Measurements from ENCODE around the gene DIP2C. TPM values are rescaled to one million over a fixed set of nuclear protein-coding genes. Genes with fewer than 3 reads are reported as not detected.
A peak's percentile ranks its signal among the peaks of the same experiment; 100 is the strongest.
"Not testable (repeated sequence)": the region's sequence is repeated elsewhere in the genome, so short reads cannot be mapped to it uniquely, and the experiment has no call there.

Gene DIP2C
- total RNA-seq, 1 experiment from 2014 or later = 1.6 TPM

- DNase-seq (ENCODE audit: low spot score) = peak; percentile 91
Measured at GRCh38 chr10:329361-330099, 359.9 kb downstream of the DIP2C start.

- no peak for DNase-seq (ENCODE audit: low spot score)
Measured at GRCh38 chr10:327889-328852, 361.3 kb downstream of the DIP2C start.

GRCh38 chr10:326894-327635, 362.4 kb downstream of the DIP2C start:
- no peak for DNase-seq (ENCODE audit: low spot score)

- DNase-seq (ENCODE audit: low spot score) = no peak
Measured at GRCh38 chr10:326350-326749, 363.1 kb downstream of the DIP2C start.

- no peak for DNase-seq (ENCODE audit: low spot score)
Measured at GRCh38 chr10:325282-325681, 364.2 kb downstream of the DIP2C start.

GRCh38 chr10:324593-324992, 364.9 kb downstream of the DIP2C start:
- DNase-seq (ENCODE audit: low spot score) = no peak

GRCh38 chr10:323651-324293, 365.7 kb downstream of the DIP2C start:
- DNase-seq (ENCODE audit: low spot score) = peak; percentile 82

GRCh38 chr10:323046-323445, 366.4 kb downstream of the DIP2C start:
- DNase-seq (ENCODE audit: low spot score) = not testable (repeated sequence)

GRCh38 chr10:320771-321170, 368.7 kb downstream of the DIP2C start:
- no peak for DNase-seq (ENCODE audit: low spot score)

- no peak for DNase-seq (ENCODE audit: low spot score)
Measured at GRCh38 chr10:317926-318325, 371.5 kb downstream of the DIP2C start.

- no peak for DNase-seq (ENCODE audit: low spot score)
Measured at GRCh38 chr10:317271-317769, 372.1 kb downstream of the DIP2C start.

GRCh38 chr10:316390-316789, 373.1 kb downstream of the DIP2C start:
- DNase-seq (ENCODE audit: low spot score) = no peak

GRCh38 chr10:314871-315270, 374.6 kb downstream of the DIP2C start:
- DNase-seq (ENCODE audit: low spot score) = no peak

GRCh38 chr10:314381-314780, 375.1 kb downstream of the DIP2C start:
- no peak for DNase-seq (ENCODE audit: low spot score)

- DNase-seq (ENCODE audit: low spot score) = no peak
Measured at GRCh38 chr10:311901-312665, 377.4 kb downstream of the DIP2C start.

GRCh38 chr10:310976-311639, 378.4 kb downstream of the DIP2C start:
- DNase-seq (ENCODE audit: low spot score) = no peak

GRCh38 chr10:310371-310770, 379.1 kb downstream of the DIP2C start:
- DNase-seq (ENCODE audit: low spot score) = no peak

- no peak for DNase-seq (ENCODE audit: low spot score)
Measured at GRCh38 chr10:308572-309085, 380.8 kb downstream of the DIP2C start.

GRCh38 chr10:308101-308500, 381.4 kb downstream of the DIP2C start:
- no peak for DNase-seq (ENCODE audit: low spot score)

- DNase-seq (ENCODE audit: low spot score) = no peak
Measured at GRCh38 chr10:307659-308058, 381.8 kb downstream of the DIP2C start.

All from HT-29 (cell line).